Gastroesophageal sphincter (tissue), 3 donors: Measurements from ENCODE around the gene MYO5A.

Experiments
- POLR2AphosphoS5 ChIP-seq: sonication (generic); formaldehyde crosslinking; IDR thresholded peaks from one replicate; pipeline ENCODE4 v1.6.1; 2017; ENCODE audit warnings: antibody characterized with exemption
- TF ChIP-seq, protein P1 (sequence below), 4 experiments: fragments of 200-600 bp in 2 of 4; fragments of 450-650 bp in 2 of 4; sonication (generic) in 1 of 4; IDR thresholded peaks; one replicate each; pipeline ENCODE4 v1.5.1; 2017 to 2019; ENCODE audit warnings: antibody characterized with exemption in 4 of 4, mild to moderate bottlenecking in 2 of 4, moderate library complexity in 2 of 4

DNA sequence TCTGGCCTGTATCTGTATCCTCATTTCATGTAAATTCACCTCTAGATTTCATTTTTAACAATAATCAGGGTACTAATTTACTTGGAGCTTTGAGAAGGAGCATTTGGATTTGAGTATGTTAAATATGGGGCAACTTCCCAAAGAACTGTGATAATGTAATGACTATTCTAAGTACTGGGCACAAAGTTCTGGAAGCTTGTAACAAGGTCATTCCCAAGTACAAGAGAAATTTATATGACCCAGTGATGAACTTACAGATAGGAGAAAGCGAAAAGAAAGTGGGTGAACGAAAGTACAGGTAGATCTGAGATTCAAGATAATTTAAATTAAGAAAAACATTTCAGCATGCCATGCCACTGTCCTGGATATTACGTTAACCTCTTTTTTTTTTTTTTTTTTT lies 93.8 kb downstream of the MYO5A start:
- no peak for TF ChIP-seq POLR2AphosphoS5
- TF ChIP-seq, protein P1, sequence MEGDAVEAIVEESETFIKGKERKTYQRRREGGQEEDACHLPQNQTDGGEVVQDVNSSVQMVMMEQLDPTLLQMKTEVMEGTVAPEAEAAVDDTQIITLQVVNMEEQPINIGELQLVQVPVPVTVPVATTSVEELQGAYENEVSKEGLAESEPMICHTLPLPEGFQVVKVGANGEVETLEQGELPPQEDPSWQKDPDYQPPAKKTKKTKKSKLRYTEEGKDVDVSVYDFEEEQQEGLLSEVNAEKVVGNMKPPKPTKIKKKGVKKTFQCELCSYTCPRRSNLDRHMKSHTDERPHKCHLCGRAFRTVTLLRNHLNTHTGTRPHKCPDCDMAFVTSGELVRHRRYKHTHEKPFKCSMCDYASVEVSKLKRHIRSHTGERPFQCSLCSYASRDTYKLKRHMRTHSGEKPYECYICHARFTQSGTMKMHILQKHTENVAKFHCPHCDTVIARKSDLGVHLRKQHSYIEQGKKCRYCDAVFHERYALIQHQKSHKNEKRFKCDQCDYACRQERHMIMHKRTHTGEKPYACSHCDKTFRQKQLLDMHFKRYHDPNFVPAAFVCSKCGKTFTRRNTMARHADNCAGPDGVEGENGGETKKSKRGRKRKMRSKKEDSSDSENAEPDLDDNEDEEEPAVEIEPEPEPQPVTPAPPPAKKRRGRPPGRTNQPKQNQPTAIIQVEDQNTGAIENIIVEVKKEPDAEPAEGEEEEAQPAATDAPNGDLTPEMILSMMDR (IDR thresholded peaks at IDR 0.05): no peak
